HFFc6 (cell line): Measurements from ENCODE around the gene SAG. TPM values are rescaled to one million over a fixed set of nuclear protein-coding genes. Genes with fewer than 3 reads are reported as not detected.

ENCODE experiments used
- DNase-seq: peaks from one replicate; pipeline ENCODE4 v3.0.0-alpha.2; 2018
- H3K27ac Mint-ChIP-seq: 2 replicates; pipeline ENCODE4 v1.8.0; 2020; ENCODE audit warnings: mild to moderate bottlenecking, mixed read lengths
- H3K27me3 Mint-ChIP-seq: 2 replicates; pipeline ENCODE4 v1.8.0; 2021; ENCODE audit warnings: mild to moderate bottlenecking, moderate library complexity, mixed read lengths; ENCODE audit not compliant: insufficient read depth
- H3K36me3 Mint-ChIP-seq: 2 replicates; pipeline ENCODE4 v1.8.0; 2021; ENCODE audit warnings: low read depth, mixed read lengths
- H3K4me1 Mint-ChIP-seq: 2 replicates; pipeline ENCODE4 v1.8.0; 2020; ENCODE audit warnings: low read depth, mixed read lengths
- H3K4me3 Mint-ChIP-seq: 2 replicates; pipeline ENCODE4 v1.8.0; 2020; ENCODE audit warnings: mild to moderate bottlenecking, moderate library complexity, mixed read lengths
- H3K9me3 Mint-ChIP-seq: 2 replicates; pipeline ENCODE4 v1.8.0; 2020; ENCODE audit warnings: mild to moderate bottlenecking, mixed read lengths
- CTCF ChIP-seq: fragments of 200-600 bp; sonication (generic); IDR thresholded peaks from 2 replicates; pipeline ENCODE4 v1.5.0; 2021; ENCODE audit warnings: antibody characterized with exemption, mild to moderate bottlenecking
- total RNA-seq, 6 experiments: library from RNA; stranded (reverse); fragmentation: NEBNext Ultra II Directional; extraction: Animal tissue kit (Norgen Biotek cat#: 25700); gene quantifications; 2 replicates in 1 of 6; 3 replicates in 5 of 6; pipeline ENCODE4 v1.2.3, GENCODE V29; 2021

Gene SAG
- total RNA-seq, 6 experiments from 2014 or later, result not detected

DNA sequence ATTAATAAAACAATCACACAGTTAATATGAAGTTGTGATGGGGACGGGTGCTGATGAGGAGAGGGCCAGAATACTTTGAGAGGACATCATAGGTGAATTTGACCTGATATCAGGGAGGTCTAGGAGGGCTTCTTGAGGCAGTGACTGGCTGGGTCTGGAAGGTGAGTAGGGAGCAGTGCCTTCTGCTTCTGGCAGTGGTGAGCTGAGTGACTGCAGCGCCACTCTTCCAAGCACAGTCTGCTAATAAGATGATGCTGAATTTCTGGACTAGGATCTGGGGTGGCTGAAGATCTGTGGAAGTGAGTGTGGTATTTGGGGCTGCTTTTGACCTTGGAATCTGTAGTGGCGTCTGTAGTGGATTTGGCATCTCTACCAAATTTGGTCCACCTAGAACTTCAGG lies 52.2 kb downstream of the SAG start:
- Mint-ChIP-seq H3K27me3 (no peaks in the 10 kb centered on the region; the same call in 1 of the 2 replicates), H3K4me1 (peaks cover 21% of the 10 kb centered on the region), H3K27ac (no peak overlapping the region), H3K36me3 (peaks cover 9% of the 10 kb centered on the region; the same call in 1 of the 2 replicates), H3K4me3 (no peak overlapping the region), H3K9me3 (no peaks in the 10 kb centered on the region)
- no peak for TF ChIP-seq CTCF
- DNase-seq, result no peak

- no peak for DNase-seq
- H3K4me1 Mint-ChIP-seq, result peaks cover 14% of the 10 kb centered on the region
- no peak overlapping the region for H3K27ac Mint-ChIP-seq
- H3K27me3 Mint-ChIP-seq, result no peaks in the 10 kb centered on the region; the same call in 1 of the 2 replicates
- H3K9me3 Mint-ChIP-seq, result no peaks in the 10 kb centered on the region
- H3K4me3 Mint-ChIP-seq, result no peak overlapping the region
- H3K36me3 Mint-ChIP-seq, result peaks cover 9% of the 10 kb centered on the region; the same call in 1 of the 2 replicates
- TF ChIP-seq CTCF, result no peak
These were observed 53.2 kb downstream of the SAG start for GRCh38 chr2:233360771-233361176.

GRCh38 chr2:233361297-233361696 lies 53.7 kb downstream of the SAG start:
- Mint-ChIP-seq H3K27ac (no peak overlapping the region), H3K4me3 (no peak overlapping the region), H3K4me1 (peaks cover 8% of the 10 kb centered on the region), H3K27me3 (no peaks in the 10 kb centered on the region; the same call in 1 of the 2 replicates), H3K36me3 (peaks cover 9% of the 10 kb centered on the region; the same call in 1 of the 2 replicates), H3K9me3 (no peaks in the 10 kb centered on the region)
- DNase-seq, result no peak
- TF ChIP-seq CTCF, result no peak

DNA sequence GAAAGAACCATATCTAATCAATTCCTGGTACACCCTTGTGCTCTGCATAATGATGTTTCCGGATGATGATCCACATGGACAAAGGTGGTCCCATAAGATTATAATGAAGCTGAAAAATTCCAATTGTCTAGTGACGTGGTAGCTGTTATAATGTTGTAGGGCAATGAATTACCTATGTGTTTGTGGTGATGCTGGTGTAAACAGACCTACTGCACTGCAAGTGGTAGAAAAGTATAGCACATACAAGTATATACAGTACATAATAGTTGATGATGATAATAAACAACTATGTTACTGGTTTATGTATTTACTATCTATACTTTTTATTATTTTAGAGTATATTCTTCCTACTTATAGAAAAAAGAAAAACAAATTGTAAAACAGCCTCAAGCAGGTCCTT lies 55.1 kb downstream of the SAG start:
- Mint-ChIP-seq H3K36me3 (peaks cover 9% of the 10 kb centered on the region; the same call in 1 of the 2 replicates), H3K27me3 (peaks cover 1% of the 10 kb centered on the region; the same call in 1 of the 2 replicates), H3K9me3 (no peaks in the 10 kb centered on the region), H3K4me1 (no peaks in the 10 kb centered on the region), H3K4me3 (no peak overlapping the region), H3K27ac (no peak overlapping the region)
- no peak for DNase-seq
- TF ChIP-seq CTCF, result no peak

DNA sequence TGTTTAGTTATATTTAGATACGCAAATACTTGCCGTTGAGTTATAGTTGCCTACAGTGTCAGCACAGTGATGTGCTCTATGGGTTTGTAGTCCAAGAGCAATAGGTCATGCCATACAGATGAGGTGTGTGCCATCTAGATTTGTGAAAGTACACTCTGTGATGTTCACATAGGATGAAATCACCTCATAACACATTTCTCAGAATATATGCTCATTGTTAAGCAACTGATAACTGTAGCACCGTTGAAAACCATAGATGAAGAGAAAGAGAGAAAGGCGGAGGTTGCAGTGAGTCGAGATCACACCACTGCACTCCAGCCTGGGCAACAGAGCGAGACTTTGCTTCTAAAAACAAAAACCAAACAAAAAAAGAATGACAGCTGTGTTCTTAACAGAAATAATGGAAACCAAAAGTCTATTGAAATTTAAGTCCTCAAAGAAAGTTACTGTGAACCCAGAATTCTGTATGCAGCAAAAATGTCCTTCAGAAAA lies 56.2 kb downstream of the SAG start:
- peaks cover 5% of the 10 kb centered on the region; the same call in 1 of the 2 replicates for H3K36me3 Mint-ChIP-seq
- no peak for DNase-seq
- H3K4me3 Mint-ChIP-seq, result no peak overlapping the region
- TF ChIP-seq CTCF, result no peak
- no peaks in the 10 kb centered on the region for H3K4me1 Mint-ChIP-seq
- H3K9me3 Mint-ChIP-seq, result no peaks in the 10 kb centered on the region
- no peak overlapping the region for H3K27ac Mint-ChIP-seq
- H3K27me3 Mint-ChIP-seq, result peaks cover 1% of the 10 kb centered on the region; the same call in 1 of the 2 replicates
